GM19397 (cell line): ENCODE measurements around the gene ZNF853.
"Not testable (repeated sequence)": the region's sequence is repeated elsewhere in the genome, so short reads cannot be mapped to it uniquely, and the experiment has no call there.

Experiments
- ATAC-seq: cut with Tn5 transposase; IDR thresholded peaks from one replicate; pipeline ENCODE4 v1.9.1; 2021; ENCODE audit warnings: mild to moderate bottlenecking, moderate library complexity; ENCODE audit not compliant: unreplicated experiment

Gene ZNF853

DNA sequence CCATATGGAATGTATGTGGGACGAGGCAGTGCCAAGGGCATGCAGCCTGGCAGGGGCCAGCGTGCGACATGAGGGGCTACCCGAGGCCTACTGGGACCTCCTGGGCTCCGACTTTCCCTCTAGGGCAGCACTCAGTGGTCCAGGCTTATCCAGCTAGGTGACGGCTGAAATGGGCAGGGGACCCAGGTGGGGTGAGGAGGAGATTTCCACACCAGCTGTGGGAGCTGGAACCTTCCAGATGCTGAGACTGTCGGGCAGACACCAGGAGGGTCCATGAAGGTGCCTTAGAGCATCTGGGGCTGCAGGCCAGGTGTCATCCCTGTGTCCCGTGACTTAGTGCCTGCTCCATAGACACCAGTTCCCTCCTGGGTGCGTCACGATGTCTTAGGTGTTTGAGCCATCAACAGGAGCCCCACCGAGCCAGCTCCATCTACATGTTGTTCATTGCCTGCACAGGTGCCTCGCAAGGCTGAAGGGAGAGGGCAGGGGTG lies 35.2 kb downstream of the ZNF853 start:
- ATAC-seq = no peak

DNA sequence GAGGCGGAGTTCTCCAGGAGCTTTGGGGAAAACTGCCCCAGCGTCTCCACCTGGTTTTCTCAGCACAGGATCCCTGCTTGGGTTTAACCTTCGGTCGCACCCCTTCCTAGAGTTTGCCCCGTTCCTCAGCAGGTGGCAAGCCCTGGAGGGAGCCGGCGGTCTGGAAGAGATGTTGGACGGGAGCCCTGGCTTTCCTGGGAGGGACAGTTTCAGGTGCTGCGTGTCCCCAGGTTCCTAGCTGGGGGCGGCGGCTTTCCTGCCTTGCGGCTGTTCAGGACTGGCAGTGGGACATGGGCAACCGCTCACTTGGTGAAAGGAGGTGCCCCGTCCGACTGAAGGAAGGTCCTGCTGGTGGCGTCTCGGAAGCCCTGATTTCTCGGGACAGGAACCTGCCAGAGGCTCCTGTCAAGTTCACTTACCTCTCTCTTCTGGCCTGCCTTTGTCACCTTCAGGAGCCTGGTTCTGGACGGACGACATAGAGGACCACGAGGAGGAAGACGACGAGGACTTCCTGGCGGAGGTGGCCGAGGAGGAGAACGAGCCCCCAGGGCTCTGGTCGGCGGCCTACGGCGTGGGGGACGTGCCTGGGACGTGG lies 36.5 kb downstream of the ZNF853 start:
- ATAC-seq = no peak

DNA sequence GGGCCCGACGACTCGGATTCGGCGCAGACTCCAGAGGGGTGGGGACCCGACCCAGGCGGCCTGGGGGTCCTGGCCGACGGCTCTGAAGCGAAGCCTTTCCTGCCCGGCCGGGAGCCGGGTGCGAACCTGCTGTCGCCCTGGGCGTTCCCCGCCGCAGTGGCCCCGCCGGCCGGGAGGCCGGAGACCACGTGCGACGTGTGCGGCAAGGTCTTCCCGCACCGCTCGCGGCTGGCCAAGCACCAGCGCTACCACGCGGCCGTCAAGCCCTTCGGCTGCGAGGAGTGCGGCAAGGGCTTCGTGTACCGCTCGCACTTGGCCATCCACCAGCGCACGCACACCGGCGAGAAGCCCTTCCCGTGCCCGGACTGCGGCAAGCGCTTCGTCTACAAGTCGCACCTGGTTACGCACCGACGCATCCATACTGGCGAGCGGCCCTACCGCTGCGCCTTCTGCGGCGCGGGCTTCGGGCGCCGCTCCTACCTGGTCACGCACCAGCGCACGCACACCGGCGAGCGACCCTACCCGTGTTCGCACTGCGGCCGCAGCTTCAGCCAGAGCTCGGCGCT lies 37.1 kb downstream of the ZNF853 start:
- ATAC-seq = no peak

DNA sequence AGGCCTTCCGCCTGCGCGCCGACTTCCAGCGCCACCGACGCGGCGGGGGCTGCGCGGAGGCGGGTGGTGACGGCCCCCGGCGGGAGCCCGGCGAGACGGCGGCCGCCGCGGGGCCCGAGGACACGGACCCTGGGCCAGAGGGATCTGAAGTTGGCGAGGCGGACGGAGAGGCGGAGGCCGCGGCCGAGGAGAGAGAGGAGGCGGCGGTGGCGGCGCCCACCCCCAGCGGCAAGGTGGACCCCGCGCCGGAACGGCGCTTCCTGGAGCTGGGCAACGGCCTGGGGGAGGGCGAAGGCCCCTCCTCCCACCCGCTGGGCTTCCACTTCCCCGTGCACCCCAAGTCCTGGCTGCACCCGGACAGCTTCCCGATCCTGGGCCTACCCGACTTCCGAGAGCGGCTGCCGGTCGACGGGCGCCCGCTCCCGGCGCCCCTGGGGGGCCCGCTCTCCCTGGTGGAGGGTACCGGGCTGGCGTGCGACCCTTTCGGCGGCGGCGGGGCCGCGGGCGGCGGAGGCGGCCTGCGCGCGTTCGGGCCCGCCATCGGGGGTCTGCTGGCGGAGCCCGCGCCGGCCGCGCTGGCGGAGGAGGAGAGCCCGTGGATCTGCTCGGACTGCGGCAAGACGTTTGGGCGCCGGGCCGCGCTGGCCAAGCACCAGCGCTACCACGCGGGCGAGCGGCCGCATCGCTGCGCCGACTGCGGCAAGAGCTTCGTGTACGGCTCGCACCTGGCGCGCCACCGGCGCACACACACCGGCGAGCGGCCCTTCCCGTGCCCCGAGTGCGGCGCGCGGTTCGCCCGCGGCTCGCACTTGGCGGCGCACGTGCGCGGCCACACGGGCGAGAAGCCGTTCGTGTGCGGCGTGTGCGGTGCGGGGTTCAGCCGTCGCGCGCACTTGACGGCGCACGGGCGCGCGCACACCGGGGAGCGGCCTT lies 37.9 kb downstream of the ZNF853 start:
- ATAC-seq = no peak

DNA sequence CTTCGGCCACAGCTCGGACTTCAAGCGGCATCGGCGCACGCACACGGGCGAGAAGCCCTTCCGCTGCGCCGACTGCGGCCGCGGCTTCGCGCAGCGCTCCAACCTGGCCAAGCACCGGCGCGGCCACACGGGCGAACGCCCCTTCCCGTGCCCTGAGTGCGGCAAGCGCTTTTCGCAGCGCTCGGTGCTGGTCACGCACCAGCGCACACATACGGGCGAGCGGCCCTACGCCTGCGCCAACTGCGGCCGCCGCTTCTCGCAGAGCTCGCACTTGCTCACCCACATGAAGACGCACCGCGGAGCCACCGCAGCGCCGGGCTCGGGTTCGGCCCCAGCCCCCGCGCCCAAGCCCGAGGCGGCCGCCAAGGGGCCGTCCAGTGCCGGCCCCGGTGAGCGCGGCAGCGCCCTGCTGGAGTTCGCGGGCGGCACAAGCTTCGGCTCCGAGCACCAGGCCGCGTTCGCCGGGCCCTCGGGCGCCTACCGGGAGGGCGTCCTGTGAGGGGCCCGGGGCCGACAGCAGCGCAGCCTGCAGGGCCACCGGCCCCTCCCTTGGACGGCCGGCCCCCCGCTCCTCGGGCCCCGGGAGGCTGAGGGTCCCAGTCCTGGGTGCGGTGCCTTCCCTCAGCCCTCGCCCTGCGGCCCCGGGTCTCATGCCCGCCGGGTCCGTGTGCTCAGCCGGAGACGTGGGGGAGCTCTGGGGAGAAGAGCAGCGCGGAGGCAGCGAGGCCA lies 38.9 kb downstream of the ZNF853 start:
- no peak for ATAC-seq

DNA sequence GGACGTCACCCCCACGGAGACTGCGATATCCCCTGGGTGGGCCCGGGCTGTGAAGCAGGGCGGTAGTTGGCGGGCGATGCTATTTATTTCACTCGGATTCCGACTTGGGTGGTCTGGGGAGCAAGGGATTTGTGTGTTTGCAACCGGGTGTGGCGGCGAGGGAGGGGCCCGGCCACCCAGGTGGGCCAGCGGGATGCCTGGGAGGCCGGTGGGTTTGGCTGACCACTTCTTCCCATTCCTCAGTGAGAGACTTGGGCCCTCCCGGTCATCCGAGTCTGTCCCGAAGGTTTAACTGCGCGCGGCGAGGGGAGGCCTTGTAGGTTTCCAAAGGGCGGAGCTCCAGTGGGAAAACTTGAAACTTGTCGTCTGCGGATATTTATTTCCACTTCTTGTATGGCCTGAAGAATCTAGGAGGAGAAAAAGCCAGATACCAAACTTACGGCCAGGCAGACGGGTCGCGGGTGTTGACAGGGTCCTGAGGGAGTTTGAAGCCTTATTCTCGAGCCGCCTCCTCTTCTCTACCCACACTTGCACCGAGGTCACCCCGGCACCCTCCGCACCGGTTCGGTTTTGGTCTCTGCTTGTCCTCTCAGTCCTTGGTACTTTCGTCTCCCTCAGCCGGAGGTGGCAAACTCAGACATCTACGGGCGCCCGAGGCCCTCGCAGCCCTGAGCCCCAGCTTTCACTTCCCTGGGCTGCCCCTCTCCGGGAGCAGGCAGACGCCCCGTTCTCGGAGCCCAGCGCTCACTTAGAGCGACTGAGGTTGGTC lies 39.6 kb downstream of the ZNF853 start:
- ATAC-seq = no peak

DNA sequence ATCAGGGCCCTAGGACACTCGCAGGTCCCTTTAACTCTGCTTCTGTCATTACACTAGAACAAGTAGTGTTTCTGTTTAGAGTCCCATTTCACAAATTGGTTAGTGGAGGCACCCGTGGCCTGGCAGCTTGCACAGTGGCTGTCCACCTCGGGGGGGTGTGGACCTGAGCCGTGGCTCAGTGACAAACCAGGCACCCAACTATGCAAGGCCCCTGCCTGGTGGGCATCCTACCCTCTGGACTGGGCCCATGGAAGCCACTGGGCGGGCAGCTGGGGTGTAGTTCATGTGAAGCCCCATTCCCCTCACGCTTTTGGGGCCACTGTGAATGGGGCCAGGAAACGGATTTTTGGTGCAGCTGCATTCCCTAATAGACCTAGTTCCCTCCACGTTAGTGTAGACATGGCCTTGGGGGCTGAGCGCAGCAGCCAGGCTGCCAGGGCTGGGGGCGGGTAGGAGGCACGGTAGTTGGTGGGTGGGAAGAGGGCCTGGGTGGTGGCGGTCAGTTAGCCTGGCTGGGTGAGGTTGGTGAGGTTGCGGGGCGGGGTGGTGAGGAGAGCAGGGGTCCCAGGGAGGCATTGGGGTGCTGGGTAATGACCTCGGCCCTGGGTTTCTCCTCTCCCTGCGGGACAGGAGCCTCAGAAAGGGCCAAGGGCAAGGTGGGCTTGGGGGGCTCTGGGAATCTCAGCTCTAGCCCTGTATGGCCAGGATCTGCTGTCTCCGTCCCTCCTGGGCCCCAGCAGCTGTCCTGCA lies 40.4 kb downstream of the ZNF853 start:
- ATAC-seq = no peak

DNA sequence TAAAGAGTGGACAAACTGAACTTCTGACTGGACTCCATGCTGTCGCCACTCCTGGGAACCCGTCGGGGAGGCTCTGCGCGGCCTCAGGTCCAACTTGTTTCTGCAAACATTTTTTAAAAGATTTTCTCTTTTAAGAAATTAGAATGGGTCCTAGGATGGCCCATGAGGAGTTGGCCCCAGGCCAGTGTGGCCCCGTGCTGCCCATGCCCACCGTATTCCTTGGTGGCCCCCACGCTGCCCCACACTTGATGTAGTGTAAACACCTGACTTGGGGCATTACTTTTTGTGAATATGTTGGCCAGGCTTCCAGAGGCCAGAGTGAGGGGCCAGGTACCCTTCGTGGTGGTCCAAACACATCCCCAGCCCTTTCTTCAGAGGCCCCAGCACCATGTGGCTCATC lies 41.0 kb downstream of the ZNF853 start:
- ATAC-seq = no peak

DNA sequence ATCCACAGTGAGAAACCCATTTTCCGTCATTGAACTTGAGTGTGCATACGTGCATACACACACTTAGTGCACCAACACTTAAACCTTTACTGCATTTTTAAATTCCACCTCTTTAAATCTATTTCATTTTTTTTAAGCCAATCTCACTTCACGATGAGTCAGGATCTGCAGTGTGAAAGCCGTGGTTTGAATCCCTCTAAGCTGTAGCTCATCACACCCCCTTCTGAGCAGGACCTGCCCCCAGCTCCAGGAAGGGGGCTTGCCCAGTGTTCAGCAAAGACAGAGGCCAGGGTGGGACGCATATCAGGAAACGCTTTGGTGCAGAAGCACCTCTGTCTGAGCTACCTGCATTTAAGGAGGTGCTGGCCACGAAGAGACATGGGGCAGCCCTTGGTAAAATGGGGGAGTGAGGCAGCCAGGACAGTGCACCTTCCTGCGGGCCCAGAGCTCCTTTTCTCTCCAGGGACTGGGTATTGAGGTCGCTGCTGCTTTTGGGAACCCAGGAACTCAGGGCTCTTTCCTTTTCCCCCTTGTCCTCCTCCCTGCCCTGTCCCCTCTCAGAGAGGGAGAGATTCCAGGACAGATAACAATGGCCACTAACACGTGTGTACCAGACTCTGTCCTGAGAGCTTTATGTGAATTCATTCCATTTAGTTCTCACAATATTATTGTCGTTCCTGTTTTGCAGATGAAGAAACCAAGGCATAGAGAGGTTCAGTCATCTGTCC lies 43.4 kb downstream of the ZNF853 start:
- no peak for ATAC-seq

DNA sequence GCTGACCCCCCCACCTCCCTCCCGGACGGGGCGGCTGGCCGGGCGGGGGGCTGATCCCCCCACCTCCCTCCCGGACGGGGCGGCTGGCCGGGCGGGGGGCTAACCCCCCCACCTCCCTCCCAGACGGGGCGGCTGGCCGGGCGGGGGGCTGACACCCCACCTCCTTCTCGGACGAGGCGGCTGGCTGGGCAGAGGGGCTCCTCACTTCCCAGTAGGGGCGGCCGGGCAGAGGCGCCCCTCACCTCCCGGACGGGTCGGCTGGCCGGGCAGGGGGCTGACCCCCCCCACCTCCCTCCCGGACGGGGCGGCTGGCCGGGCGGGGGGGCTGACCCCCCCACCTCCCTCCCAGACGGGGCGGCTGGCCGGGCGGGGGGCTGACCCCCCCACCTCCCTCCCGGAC lies 55.4 kb downstream of the ZNF853 start:
- ATAC-seq = not testable (repeated sequence)
